H7 (cell line): ENCODE results near the gene PDGFA. TPM values are rescaled to one million over a fixed set of nuclear protein-coding genes. Genes with fewer than 3 reads are reported as not detected.

Experiments
- DNase-seq: peaks from one replicate; pipeline ENCODE4 v3.0.0; 2012
- H3K27me3 ChIP-seq: 2 replicates; pipeline ENCODE4 v1.6.0; 2011; ENCODE audit warnings: mild to moderate bottlenecking, low read length; ENCODE audit not compliant: control insufficient read depth, insufficient read depth
- H3K36me3 ChIP-seq: replicated peaks from 2 replicates; pipeline ENCODE4 v1.5.1; 2011; ENCODE audit warnings: low read length; ENCODE audit not compliant: control insufficient read depth, insufficient read depth
- H3K4me3 ChIP-seq: 2 replicates; pipeline ENCODE4 v1.5.1; 2011; ENCODE audit warnings: low read depth, mild to moderate bottlenecking, control low read depth, low read length, moderate library complexity; ENCODE audit not compliant: insufficient read depth
- total RNA-seq: library from RNA; depleted of rRNA; stranded (reverse); fragments of >200 nt; shearing (Covaris generic); gene quantifications from 2 replicates; pipeline ENCODE4 v1.2.3, GENCODE V29; 2014

Gene PDGFA
- total RNA-seq, 1 experiment from 2014 or later, result 149 TPM

- no peak for DNase-seq
- no peak overlapping the region for H3K4me3 ChIP-seq
- H3K27me3 ChIP-seq, result no peaks in the 10 kb centered on the region
- no peaks in the 10 kb centered on the region for H3K36me3 ChIP-seq
Measured at GRCh38 chr7:544338-545221, 24.9 kb upstream of the PDGFA start.

DNA sequence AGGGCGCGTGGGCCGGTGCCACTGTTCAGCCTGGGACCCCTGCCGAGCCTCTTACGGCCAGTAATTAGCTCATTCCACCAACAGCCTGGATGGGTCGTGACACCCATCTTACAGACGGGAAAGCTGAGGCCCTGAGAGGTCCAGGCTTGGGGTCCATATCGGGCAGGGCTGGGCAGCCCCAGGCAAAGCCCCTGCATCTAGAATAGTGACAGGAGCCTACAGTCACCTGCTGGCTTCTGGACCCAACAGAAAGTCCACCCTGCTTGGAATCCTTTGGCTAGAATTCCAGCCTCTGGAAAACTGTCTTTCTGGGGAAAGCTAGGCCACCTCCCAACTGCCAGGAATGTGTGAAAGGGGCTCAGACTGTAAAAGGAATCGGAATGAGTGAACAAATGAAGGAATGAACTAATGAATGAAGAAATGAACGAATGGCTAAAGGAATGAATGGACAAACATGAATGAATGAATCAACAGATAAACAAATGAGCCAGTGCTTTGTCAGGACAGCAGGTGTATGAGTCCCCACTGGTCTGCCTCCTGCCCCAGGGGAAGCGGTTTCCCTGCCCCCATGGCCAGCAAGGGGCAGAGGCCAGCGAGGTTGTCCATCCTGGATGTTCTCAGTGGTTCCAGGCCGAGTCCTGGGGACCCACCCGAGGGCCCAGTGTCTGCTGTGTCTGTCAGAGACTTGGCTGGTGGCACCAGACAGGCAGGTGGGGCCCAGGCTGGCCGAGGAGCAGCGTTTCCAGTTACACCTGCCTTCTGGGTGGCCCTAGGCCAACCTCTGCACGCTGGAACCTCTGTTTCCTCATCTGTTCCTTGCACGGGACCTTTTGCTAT is 24.1 kb upstream of the PDGFA start:
- Histone ChIP-seq H3K27me3 (no peaks in the 10 kb centered on the region), H3K4me3 (no peak overlapping the region), H3K36me3 (no peaks in the 10 kb centered on the region)
- no peak for DNase-seq

GRCh38 chr7:542713-543500 is 23.3 kb upstream of the PDGFA start:
- no peak overlapping the region for H3K4me3 ChIP-seq
- no peaks in the 10 kb centered on the region for H3K27me3 ChIP-seq
- no peaks in the 10 kb centered on the region for H3K36me3 ChIP-seq
- no peak for DNase-seq

- no peak overlapping the region for H3K4me3 ChIP-seq
- DNase-seq, result no peak
- H3K36me3 ChIP-seq, result no peaks in the 10 kb centered on the region
- no peaks in the 10 kb centered on the region for H3K27me3 ChIP-seq
Measured at GRCh38 chr7:542131-542712, 22.6 kb upstream of the PDGFA start.

DNA sequence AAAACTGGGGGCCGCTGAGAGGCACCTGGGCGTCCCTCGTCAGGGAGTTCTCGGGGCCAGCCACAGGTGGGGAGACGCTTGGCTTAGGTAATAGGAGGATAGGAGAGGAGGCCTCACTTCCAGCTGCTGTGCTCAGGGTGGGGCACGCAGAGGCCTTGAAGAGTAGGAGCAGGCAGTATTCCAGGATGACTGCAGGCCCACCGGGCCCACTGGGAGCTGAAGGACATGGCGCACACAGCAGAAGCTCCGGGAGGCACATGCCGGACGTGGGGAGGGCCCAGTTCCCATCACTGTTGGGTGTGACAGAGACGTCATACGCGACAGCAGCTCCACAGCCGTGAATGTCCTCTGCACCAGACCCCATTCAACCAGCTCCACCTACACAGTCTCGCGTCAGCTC is 22.0 kb upstream of the PDGFA start:
- H3K36me3 ChIP-seq, result no peaks in the 10 kb centered on the region
- no peaks in the 10 kb centered on the region for H3K27me3 ChIP-seq
- DNase-seq, result no peak
- no peak overlapping the region for H3K4me3 ChIP-seq

DNA sequence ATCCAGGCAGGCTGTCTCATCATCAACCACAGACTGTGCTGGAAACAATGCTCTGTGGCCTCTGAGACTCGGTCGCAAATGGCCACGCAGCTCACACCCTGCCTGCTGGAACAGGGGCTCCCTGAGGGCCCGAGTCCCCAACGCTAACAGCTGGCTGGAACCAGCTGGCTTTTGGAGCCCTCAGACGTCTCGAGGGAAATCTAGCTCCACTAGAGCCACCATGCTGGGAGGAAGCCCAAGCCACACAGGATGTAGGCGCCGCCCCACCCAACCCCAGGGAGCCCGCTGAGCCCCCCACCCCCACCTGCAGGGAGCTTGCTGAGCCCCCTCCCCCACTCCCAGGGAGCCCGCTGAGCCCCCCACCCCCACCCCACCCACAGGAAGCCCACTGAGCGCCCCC is 21.4 kb upstream of the PDGFA start:
- Histone ChIP-seq H3K27me3 (no peaks in the 10 kb centered on the region), H3K36me3 (no peaks in the 10 kb centered on the region), H3K4me3 (no peak overlapping the region)
- no peak for DNase-seq

DNA sequence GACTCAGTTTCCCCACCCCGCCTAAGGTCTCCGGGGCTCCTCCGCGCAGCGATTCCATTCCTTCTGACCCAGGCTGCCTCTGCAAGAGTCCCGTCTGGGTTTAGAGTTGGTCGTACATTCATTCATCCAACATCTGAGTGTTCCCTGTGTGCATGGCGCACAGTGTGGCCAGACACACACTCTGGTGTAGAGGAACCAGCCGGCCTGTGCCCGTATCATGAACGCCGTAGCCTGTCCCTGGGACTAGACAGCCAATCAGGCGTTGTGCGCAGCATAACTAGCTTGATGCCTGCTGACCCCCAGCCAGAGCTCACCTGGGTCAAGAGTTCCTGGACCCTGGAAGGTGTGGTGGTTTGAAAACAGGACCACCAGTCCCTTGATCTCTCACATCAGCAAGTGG is 20.9 kb upstream of the PDGFA start:
- no peaks in the 10 kb centered on the region for H3K36me3 ChIP-seq
- no peaks in the 10 kb centered on the region for H3K27me3 ChIP-seq
- no peak overlapping the region for H3K4me3 ChIP-seq

GRCh38 chr7:539731-540411 is 20.2 kb upstream of the PDGFA start:
- no peaks in the 10 kb centered on the region for H3K36me3 ChIP-seq
- DNase-seq, result peak; percentile 77
- H3K4me3 ChIP-seq, result no peak overlapping the region
- no peaks in the 10 kb centered on the region for H3K27me3 ChIP-seq

More for the DNA sequence above, 20.9 kb upstream of the PDGFA start:
- DNase-seq, result no peak

DNA sequence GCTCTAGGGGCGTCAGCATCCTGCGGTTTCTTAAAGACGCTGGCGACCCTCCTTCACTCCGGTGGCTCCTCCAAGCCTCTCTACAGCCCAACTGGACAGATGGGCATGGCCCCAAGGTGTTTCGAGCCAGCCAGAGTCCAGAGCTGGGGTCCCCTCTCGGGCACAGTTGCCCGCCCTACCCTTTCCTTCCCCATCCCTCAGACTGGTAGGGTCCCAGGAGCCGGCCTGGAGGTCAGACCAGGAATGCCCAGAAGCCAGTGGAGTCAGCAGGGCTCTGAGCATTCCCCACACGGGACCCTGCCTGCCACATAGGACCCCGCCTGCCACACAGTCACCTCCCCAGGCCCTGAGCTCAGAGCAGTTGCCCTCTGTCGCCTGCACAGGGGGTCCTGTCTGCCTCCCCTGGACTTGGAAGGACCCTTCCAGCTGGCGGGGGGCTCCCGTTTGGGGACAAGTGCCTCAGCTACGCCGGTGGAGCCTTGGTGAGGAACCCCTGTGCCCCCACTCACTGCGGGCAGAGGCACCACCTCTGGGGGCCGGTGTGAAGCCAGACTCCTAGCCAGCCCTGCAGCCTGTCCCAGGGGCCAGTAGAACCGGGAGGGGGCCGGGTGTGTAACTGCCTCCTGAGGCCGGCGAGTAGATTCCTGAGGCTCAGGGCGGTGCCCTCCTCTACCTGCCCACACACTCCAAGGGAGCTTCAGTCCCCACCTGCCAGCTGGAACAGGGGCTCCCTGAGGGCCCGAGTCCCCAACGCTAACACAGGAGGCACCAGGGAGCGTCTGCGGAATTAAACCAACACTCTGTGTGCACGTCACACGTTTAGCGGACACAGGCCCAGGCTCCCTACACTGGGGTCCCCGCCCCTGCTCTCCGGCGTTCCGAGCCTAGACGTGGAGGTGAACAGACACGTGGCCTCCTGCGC is 19.4 kb upstream of the PDGFA start:
- Histone ChIP-seq H3K27me3 (no peaks in the 10 kb centered on the region), H3K4me3 (no peak overlapping the region), H3K36me3 (no peaks in the 10 kb centered on the region)
- DNase-seq, result peak; percentile 79

GRCh38 chr7:537911-538634 is 18.4 kb upstream of the PDGFA start:
- Histone ChIP-seq H3K4me3 (no peak overlapping the region), H3K36me3 (no peaks in the 10 kb centered on the region), H3K27me3 (no peaks in the 10 kb centered on the region)
- peak; percentile 86 for DNase-seq

- Histone ChIP-seq H3K36me3 (no peaks in the 10 kb centered on the region), H3K4me3 (no peak overlapping the region), H3K27me3 (no peaks in the 10 kb centered on the region)
- DNase-seq, result no peak
Measured at GRCh38 chr7:536231-536630, 16.6 kb upstream of the PDGFA start.

- no peak overlapping the region for H3K4me3 ChIP-seq
- DNase-seq, result no peak
Measured at GRCh38 chr7:534959-535358, 15.3 kb upstream of the PDGFA start.

More at GRCh38 chr7:534959-535358, 15.3 kb upstream of the PDGFA start:
- no peaks in the 10 kb centered on the region for H3K36me3 ChIP-seq
- no peaks in the 10 kb centered on the region for H3K27me3 ChIP-seq
